ENCODE measurements around the gene MCCD1. TPM values are rescaled to one million over a fixed set of nuclear protein-coding genes. Genes with fewer than 3 reads are reported as not detected.
A peak's percentile ranks its signal among the peaks of the same experiment; 100 is the strongest.

MCCD1 gene
- total RNA-seq, 1 experiment from 2014 or later, result not detected

DNA sequence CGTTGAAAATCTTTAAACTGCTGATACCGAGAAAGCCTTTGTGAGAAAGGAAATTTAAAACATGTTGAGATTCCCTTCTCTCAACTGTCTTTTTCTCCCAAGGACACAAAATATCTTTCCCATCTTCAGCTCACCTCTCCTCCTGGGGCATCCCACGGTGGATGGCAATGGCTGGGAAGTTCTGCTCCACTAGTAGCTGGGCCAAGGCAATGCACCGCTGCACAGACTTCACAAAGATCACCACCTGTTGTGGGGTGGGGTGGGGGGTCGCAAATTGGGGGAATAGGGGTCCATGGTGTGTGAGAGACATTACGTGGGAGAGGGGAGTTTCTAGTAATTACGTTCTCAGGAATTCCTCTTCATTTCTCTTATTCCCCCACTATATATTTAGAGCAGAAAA is 2.4 kb downstream of the MCCD1 start:
- in situ Hi-C loops (cut with HindIII; ENCODE audit: low pct_unique_long_range_greater_than_20kb, low sequenced_read_pairs), result no loop called here
- CTCF ChIA-PET, result no interaction called here

DNA sequence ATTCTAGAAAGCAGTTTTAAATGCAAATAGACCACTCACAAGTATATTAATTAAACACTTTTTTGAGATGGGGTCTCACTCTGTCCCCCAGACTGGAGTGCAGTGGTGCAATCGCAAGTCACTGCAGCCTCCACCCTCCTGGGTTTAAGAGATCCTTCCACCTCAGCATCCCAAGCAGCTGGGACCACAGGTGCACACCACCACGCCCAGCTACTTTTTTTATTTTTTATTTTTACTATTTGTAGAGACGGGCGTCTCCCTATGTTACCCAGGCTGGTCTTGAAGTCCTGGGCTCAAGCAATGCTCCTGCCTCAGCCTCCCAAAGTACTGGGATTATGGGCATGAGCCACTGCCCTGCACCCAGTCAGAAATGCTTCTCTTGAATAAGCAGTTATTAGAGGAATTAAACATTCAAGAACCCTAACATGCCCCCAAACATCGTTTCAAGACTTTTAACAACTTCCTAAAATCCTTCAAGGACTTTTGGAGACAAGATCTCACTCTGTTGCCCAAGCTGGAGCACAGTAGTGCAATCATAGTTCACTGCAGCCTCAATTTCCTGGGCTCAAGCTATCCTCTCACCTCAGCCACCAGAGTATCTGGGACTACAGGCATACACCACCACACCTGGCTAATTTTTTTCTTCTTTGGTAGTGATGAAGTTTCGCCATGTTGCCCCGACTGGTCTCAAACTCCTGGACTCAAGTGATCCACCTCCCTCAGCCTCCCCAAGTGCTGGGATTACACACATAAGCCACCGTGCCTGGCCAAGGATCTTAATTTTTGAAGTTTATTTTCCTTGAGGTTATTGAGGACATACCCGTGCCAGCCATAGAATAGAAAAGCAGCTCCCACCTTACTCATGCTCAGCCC is 3.2 kb downstream of the MCCD1 start:
- TSS peak; percentile 8 for BruUV-seq (replicated peaks)
- peaks cover 4% of the 10 kb centered on the region; the same call in 1 of the 2 replicates for H3K4me1 ChIP-seq (ENCODE audit: control insufficient read depth, insufficient read depth, low read length)
- DNase-seq (ENCODE audit: low read depth, low spot score) (no peak), ATAC-seq (no peak)
- CTCF ChIA-PET, result no interaction called here
- TF ChIP-seq POLR2AphosphoS5 (IDR thresholded peaks at IDR 0.05; ENCODE audit: low read depth, low read length) (peak; percentile 29), SIN3A (IDR thresholded peaks at IDR 0.05; ENCODE audit: borderline replicate concordance, insufficient read depth, low read depth, low read length) (no peak)
- H3K27ac ChIP-seq (ENCODE audit: low read length), result no peak overlapping the region
- intact Hi-C loops (cut with micrococcal nuclease; ENCODE audit: unreplicated experiment) (no loop called here), in situ Hi-C loops (cut with HindIII; ENCODE audit: low pct_unique_long_range_greater_than_20kb, low sequenced_read_pairs) (no loop called here)
- H3K9me3 ChIP-seq (ENCODE audit: control insufficient read depth, insufficient read depth, low read depth, low read length), result no peaks in the 10 kb centered on the region
- peaks cover 41% of the 10 kb centered on the region for H3K36me3 ChIP-seq (ENCODE audit: control insufficient read depth, insufficient read depth, low read length)
- H3K27me3 ChIP-seq (ENCODE audit: control insufficient read depth, insufficient read depth, low read length), result no peaks in the 10 kb centered on the region
- POLR2A ChIA-PET, result no interaction called here
- H3K4me3 ChIP-seq (ENCODE audit: low read depth in 2 of 2, low read length in 2 of 2), result no peak overlapping the region

More for the DNA sequence above, 2.4 kb downstream of the MCCD1 start:
- ATAC-seq (no peak), DNase-seq (ENCODE audit: low read depth, low spot score) (no peak)
- POLR2A ChIA-PET, result no interaction called here
- no TSS peak for BruUV-seq (replicated peaks)
- Histone ChIP-seq H3K9me3 (ENCODE audit: control insufficient read depth, insufficient read depth, low read depth, low read length) (no peaks in the 10 kb centered on the region), H3K27ac (ENCODE audit: low read length) (no peak overlapping the region), H3K36me3 (ENCODE audit: control insufficient read depth, insufficient read depth, low read length) (peaks cover 35% of the 10 kb centered on the region), H3K4me1 (ENCODE audit: control insufficient read depth, insufficient read depth, low read length) (peaks cover 4% of the 10 kb centered on the region; the same call in 1 of the 2 replicates), H3K4me3 (ENCODE audit: low read depth in 2 of 2, low read length in 2 of 2) (no peak overlapping the region), H3K27me3 (ENCODE audit: control insufficient read depth, insufficient read depth, low read length) (no peaks in the 10 kb centered on the region)
- TF ChIP-seq POLR2AphosphoS5 (IDR thresholded peaks at IDR 0.05; ENCODE audit: low read depth, low read length) (no peak), SIN3A (IDR thresholded peaks at IDR 0.05; ENCODE audit: borderline replicate concordance, insufficient read depth, low read depth, low read length) (no peak), CTCF (IDR thresholded peaks at IDR 0.05) (no peak), TCF7L2 (IDR thresholded peaks at IDR 0.05; ENCODE audit: low read depth, low read length) (no peak), REST (IDR thresholded peaks at IDR 0.05; ENCODE audit: insufficient read depth in 1 of 2, low read depth in 2 of 2, low read length in 1 of 2) (no peak)
- intact Hi-C loops (cut with micrococcal nuclease; ENCODE audit: unreplicated experiment), result no loop called here

Measured in Panc1 (cell line).